Measurements from ENCODE around the gene RGPD5.
"Not testable (repeated sequence)": the region's sequence is repeated elsewhere in the genome, so short reads cannot be mapped to it uniquely, and the experiment has no call there.

Gene RGPD5

GRCh38 chr2:109893736-109894135 is 99.6 kb downstream of the RGPD5 start:
- DNase-seq (ENCODE audit: low read depth in 2 of 2), result not testable (repeated sequence)

- not testable (repeated sequence) for DNase-seq (ENCODE audit: low read depth in 2 of 2)
Observed at GRCh38 chr2:109894141-109894540, 100.0 kb downstream of the RGPD5 start.

- not testable (repeated sequence) for DNase-seq (ENCODE audit: low read depth in 2 of 2)
Observed at GRCh38 chr2:109895090-109895869, 101.2 kb downstream of the RGPD5 start.

GRCh38 chr2:109896212-109896611 is 102.1 kb downstream of the RGPD5 start:
- DNase-seq (ENCODE audit: low read depth in 2 of 2), result not testable (repeated sequence)

GRCh38 chr2:109897769-109898461 is 103.8 kb downstream of the RGPD5 start:
- not testable (repeated sequence) for DNase-seq (ENCODE audit: low read depth in 2 of 2)

- DNase-seq (ENCODE audit: low read depth in 2 of 2), result not testable (repeated sequence)
Observed at GRCh38 chr2:109898462-109899336, 104.6 kb downstream of the RGPD5 start, which contains the start of gene LIMS3. LIMS3 (plus strand) TSS chr2:109898688; CDS start chr2:109898729, 41 bp downstream.

GRCh38 chr2:109905796-109906195 is 111.7 kb downstream of the RGPD5 start:
- DNase-seq (ENCODE audit: low read depth in 2 of 2), result not testable (repeated sequence)
